Kidney (tissue), 14 donors: ENCODE measurements around the gene GMEB2. TPM values are rescaled to one million over a fixed set of nuclear protein-coding genes. Genes with fewer than 3 reads are reported as not detected.

ENCODE experiments used
- DNase-seq, 5 donors: peaks; one replicate each; pipeline ENCODE4 v3.0.0-alpha.2; 2013 to 2020
- FAIRE-seq: peaks from 2 replicates; lab custom pipeline; 2012; peaks lifted over from hg19 to GRCh38; lab: Jason Lieb, UNC
- H3K27ac ChIP-seq, 2 donors: one replicate each; pipeline ENCODE4 v1.7.0; 2013; ENCODE audit warnings: low read depth in 2 of 2, low read length in 2 of 2, inconsistent platforms in 1 of 2
- H3K27me3 ChIP-seq: one replicate; pipeline ENCODE4 v1.7.1; 2013; ENCODE audit warnings: low read length, inconsistent platforms; ENCODE audit not compliant: control insufficient read depth, insufficient read depth
- H3K36me3 ChIP-seq, 3 donors: one replicate each; pipeline versions ENCODE4 v1.7.0 to v1.7.1; 2013; ENCODE audit warnings: low read length in 3 of 3, control low read depth in 1 of 3, inconsistent platforms in 1 of 3; ENCODE audit not compliant: insufficient read depth in 3 of 3, control insufficient read depth in 2 of 3
- H3K4me1 ChIP-seq, 3 donors: one replicate each; pipeline versions ENCODE4 v1.7.0 to v1.7.1; 2013; ENCODE audit warnings: low read length in 3 of 3, inconsistent platforms in 1 of 3, low read depth in 1 of 3; ENCODE audit not compliant: control insufficient read depth in 2 of 3, insufficient read depth in 2 of 3
- H3K4me3 ChIP-seq, 3 donors: one replicate each; pipeline versions ENCODE4 v1.7.0 to v1.8.1; 2013; ENCODE audit warnings: low read length in 3 of 3, control low read depth in 1 of 3, inconsistent platforms in 1 of 3
- H3K9ac ChIP-seq, 3 donors: one replicate each; pipeline versions ENCODE4 v1.7.0 to v1.7.1; 2013; ENCODE audit warnings: low read length in 3 of 3, control low read depth in 1 of 3, inconsistent platforms in 1 of 3
- H3K9me3 ChIP-seq, 3 donors: one replicate each; pipeline versions ENCODE4 v1.7.0 to v1.7.1; 2013; ENCODE audit warnings: low read length in 3 of 3, control low read depth in 1 of 3, inconsistent platforms in 1 of 3; ENCODE audit not compliant: control insufficient read depth in 2 of 3, insufficient read depth in 1 of 3
- CTCF ChIP-seq: IDR thresholded peaks from 3 replicates; pipeline ENCODE4 v1.5.1; 2012; ENCODE audit warnings: mild to moderate bottlenecking, moderate library complexity, borderline replicate concordance; ENCODE audit not compliant: insufficient read depth; ENCODE audit errors: extremely low read depth
- intact Hi-C: fragments of 100-400 bp; cut with DNase I; formaldehyde crosslinking; loops from one replicate; pipeline ENCODE4 v1.11.1; 2022
- polyA plus RNA-seq: library from polyadenylated mRNA; stranded (reverse); fragments of 350-450 nt; fragmentation: Illumina TruSeq; extraction: RNeasy Lipid Tissue Mini Kit (QIAGEN cat#74804); gene quantifications from one replicate; pipeline ENCODE4 v1.2.3, GENCODE V29; 2014; ENCODE audit warnings: low read depth, low replicate concordance; ENCODE audit not compliant: insufficient read depth
- total RNA-seq: library from RNA; stranded (reverse); fragmentation: NEBNext Ultra II Directional; extraction: Animal tissue kit (Norgen Biotek cat#: 25700); gene quantifications from one replicate; pipeline ENCODE4 v1.2.1, GENCODE V29; 2021
- donor health status: control.
- donor health status: control.
- donor health status: control.
- donor health status: control.
- donor health status: control.
- donor health status: DM: yes; HTN: yes; CAD: no.
- donor health status: Normal renal cell carcinoma (clear cell type).

Gene GMEB2
- total and polyA plus RNA-seq, 2 donors from 2014 or later: 6.1 to 13.4 TPM

- Histone ChIP-seq H3K27me3 (no peaks in the 10 kb centered on the region), H3K9me3 (no peaks in the 10 kb centered on the region), H3K4me3 (no peak overlapping the region), H3K9ac (no peak overlapping the region), H3K4me1 (no peaks in the 10 kb centered on the region), H3K27ac (no peak overlapping the region), H3K36me3 (peaks cover 0 to 5% (median 3%) of the 10 kb centered on the region in 3 donors)
- TF ChIP-seq CTCF: no peak
- peak in 1 of 5 donors; percentile 55 for DNase-seq
- no peak for FAIRE-seq
- intact Hi-C loops: no loop called here
These were observed 14.5 kb downstream of the GMEB2 start for GRCh38 chr20:63612276-63612931.

- H3K9me3 ChIP-seq: no peaks in the 10 kb centered on the region
- H3K36me3 ChIP-seq: peaks cover 0 to 3% (median 3%) of the 10 kb centered on the region in 3 donors
- H3K4me1 ChIP-seq: no peaks in the 10 kb centered on the region
- H3K4me3 ChIP-seq: no peak overlapping the region
- FAIRE-seq (no peak), DNase-seq (peak in 1 of 5 donors; percentile 56)
- no peak for TF ChIP-seq CTCF
- intact Hi-C loops: no loop called here
- H3K27me3 ChIP-seq: no peaks in the 10 kb centered on the region
- H3K27ac ChIP-seq: no peak overlapping the region
- H3K9ac ChIP-seq: no peak overlapping the region
These were observed 15.3 kb downstream of the GMEB2 start for GRCh38 chr20:63611646-63612045.

GRCh38 chr20:63610581-63611435 lies 16.1 kb downstream of the GMEB2 start:
- Histone ChIP-seq H3K9ac (no peak overlapping the region), H3K9me3 (no peaks in the 10 kb centered on the region), H3K27me3 (no peaks in the 10 kb centered on the region), H3K4me3 (no peak overlapping the region), H3K27ac (no peak overlapping the region), H3K4me1 (no peaks in the 10 kb centered on the region), H3K36me3 (peaks cover 0 to 3% (median 0%) of the 10 kb centered on the region in 3 donors)
- DNase-seq: peak in 1 of 5 donors; percentile 68
- no peak for TF ChIP-seq CTCF
- no peak for FAIRE-seq
- intact Hi-C loops: no loop called here
